HEK293 (cell line): ENCODE measurements around the gene DOK6.

Experiments used
- BCL6B ChIP-seq: fragments of 450-650 bp; formaldehyde crosslinking; IDR thresholded peaks from 2 replicates; pipeline ENCODE4 v1.5.1; 2017; ENCODE audit warnings: missing biosample characterization, missing genetic modification characterization
- CTCF ChIP-seq: fragments of 450-650 bp; formaldehyde crosslinking; IDR thresholded peaks from 2 replicates; pipeline ENCODE4 v1.5.1; 2016; ENCODE audit warnings: missing biosample characterization, missing genetic modification characterization
- RBAK ChIP-seq: fragments of 450-650 bp; formaldehyde crosslinking; IDR thresholded peaks from 2 replicates; pipeline ENCODE4 v1.5.1; 2016; ENCODE audit warnings: missing biosample characterization, missing genetic modification characterization
- REST ChIP-seq: fragments of 450-650 bp; formaldehyde crosslinking; IDR thresholded peaks from 2 replicates; pipeline ENCODE4 v1.5.1; 2016; ENCODE audit warnings: missing biosample characterization, missing genetic modification characterization
- SCRT1 ChIP-seq: fragments of 450-650 bp; formaldehyde crosslinking; IDR thresholded peaks from 2 replicates; pipeline ENCODE4 v1.5.1; 2016; ENCODE audit warnings: missing biosample characterization, missing genetic modification characterization, borderline replicate concordance
- ZNF169 ChIP-seq: fragments of 450-650 bp; formaldehyde crosslinking; IDR thresholded peaks from 2 replicates; pipeline ENCODE4 v1.5.1; 2016; ENCODE audit warnings: missing biosample characterization, missing genetic modification characterization
- ZNF280D ChIP-seq: fragments of 450-650 bp; formaldehyde crosslinking; IDR thresholded peaks from 2 replicates; pipeline ENCODE4 v1.5.1; 2016; ENCODE audit warnings: missing biosample characterization, missing genetic modification characterization
- ZNF510 ChIP-seq: fragments of 450-650 bp; formaldehyde crosslinking; IDR thresholded peaks from 2 replicates; pipeline ENCODE4 v1.5.1; 2018; ENCODE audit warnings: mild to moderate bottlenecking, missing genetic modification characterization, missing biosample characterization; ENCODE audit not compliant: insufficient replicate concordance
- ZNF513 ChIP-seq: fragments of 450-650 bp; IDR thresholded peaks from 2 replicates; pipeline ENCODE4 v1.5.1; 2018; ENCODE audit warnings: missing biosample characterization, missing genetic modification characterization
- ZNF521 ChIP-seq: fragments of 450-650 bp; formaldehyde crosslinking; IDR thresholded peaks from 2 replicates; pipeline ENCODE4 v1.5.1; 2017; ENCODE audit warnings: missing biosample characterization, mild to moderate bottlenecking, missing genetic modification characterization
- ZNF558 ChIP-seq: fragments of 450-650 bp; formaldehyde crosslinking; IDR thresholded peaks from 2 replicates; pipeline ENCODE4 v1.5.1; 2016; ENCODE audit warnings: missing biosample characterization, missing genetic modification characterization

GRCh38 chr18:69755856-69756496, 355.3 kb downstream of the DOK6 start:
- TF ChIP-seq CTCF (tag by site-specific recombination) = no peak
- TF ChIP-seq ZNF280D = no peak
- TF ChIP-seq SCRT1 (tag by site-specific recombination) = no peak
- no peak for TF ChIP-seq BCL6B (tag by site-specific recombination)
- TF ChIP-seq REST = no peak
- TF ChIP-seq ZNF521 (tag by site-specific recombination) = no peak
- TF ChIP-seq RBAK (tag by site-specific recombination) = no peak
- no peak for TF ChIP-seq ZNF513 (tag by site-specific recombination)
- no peak for TF ChIP-seq ZNF558
- TF ChIP-seq ZNF169 (tag by site-specific recombination) = no peak
- no peak for TF ChIP-seq ZNF510 (tag by site-specific recombination)
